Keratinocyte (primary cell): ENCODE measurements around the gene SCNN1B.

Source experiments
- EZH2 ChIP-seq: IDR thresholded peaks from one replicate; pipeline ENCODE4 v1.6.1; 2012; ENCODE audit warnings: inconsistent platforms, mild to moderate bottlenecking, low read length, moderate library complexity
- TF ChIP-seq, protein P1 (sequence below), 3 experiments: IDR thresholded peaks in 1 of 3; conservative IDR thresholded peaks in 1 of 3; optimal IDR thresholded peaks in 1 of 3; 2 replicates in 2 of 3; 3 replicates in 1 of 3; pipeline versions ENCODE3 to v1.5.1; 2011; ENCODE audit warnings: low read length in 3 of 3, mild to moderate bottlenecking in 3 of 3, moderate library complexity in 2 of 3, control low read depth in 1 of 3, inconsistent platforms in 1 of 3; ENCODE audit not compliant: insufficient read depth in 2 of 3; ENCODE audit errors: extremely low read depth in 1 of 3

DNA sequence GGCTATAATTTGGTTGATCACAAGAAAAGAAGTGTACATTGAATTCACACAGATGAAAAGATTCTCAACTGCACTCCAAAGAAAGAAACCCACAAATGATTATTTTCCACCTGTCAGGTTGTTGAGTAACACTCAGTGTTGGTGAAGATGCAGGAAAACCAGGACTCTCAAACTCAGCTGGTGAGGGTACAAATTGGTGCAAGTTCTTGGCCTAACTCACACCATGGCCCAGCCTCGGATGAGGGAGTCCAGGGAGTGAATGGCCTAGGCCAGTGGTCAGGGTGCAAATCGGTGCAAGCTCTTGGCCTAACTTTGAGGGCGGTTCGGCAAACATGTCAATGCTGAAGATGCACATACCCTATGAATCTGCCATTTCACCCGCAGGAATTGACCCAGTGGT lies 8.6 kb downstream of the SCNN1B start:
- no peak for TF ChIP-seq EZH2
- TF ChIP-seq, protein P1, sequence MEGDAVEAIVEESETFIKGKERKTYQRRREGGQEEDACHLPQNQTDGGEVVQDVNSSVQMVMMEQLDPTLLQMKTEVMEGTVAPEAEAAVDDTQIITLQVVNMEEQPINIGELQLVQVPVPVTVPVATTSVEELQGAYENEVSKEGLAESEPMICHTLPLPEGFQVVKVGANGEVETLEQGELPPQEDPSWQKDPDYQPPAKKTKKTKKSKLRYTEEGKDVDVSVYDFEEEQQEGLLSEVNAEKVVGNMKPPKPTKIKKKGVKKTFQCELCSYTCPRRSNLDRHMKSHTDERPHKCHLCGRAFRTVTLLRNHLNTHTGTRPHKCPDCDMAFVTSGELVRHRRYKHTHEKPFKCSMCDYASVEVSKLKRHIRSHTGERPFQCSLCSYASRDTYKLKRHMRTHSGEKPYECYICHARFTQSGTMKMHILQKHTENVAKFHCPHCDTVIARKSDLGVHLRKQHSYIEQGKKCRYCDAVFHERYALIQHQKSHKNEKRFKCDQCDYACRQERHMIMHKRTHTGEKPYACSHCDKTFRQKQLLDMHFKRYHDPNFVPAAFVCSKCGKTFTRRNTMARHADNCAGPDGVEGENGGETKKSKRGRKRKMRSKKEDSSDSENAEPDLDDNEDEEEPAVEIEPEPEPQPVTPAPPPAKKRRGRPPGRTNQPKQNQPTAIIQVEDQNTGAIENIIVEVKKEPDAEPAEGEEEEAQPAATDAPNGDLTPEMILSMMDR (optimal IDR thresholded peaks at IDR 0.05 in 1 of 3, IDR thresholded peaks at IDR 0.05 in 1 of 3, conservative IDR thresholded peaks at IDR 0.05 in 1 of 3; ENCODE audit: extremely low read depth in 1 of 3, insufficient read depth in 2 of 3, low read length in 3 of 3) = no peak
